Measurements from ENCODE around the gene GGT1.
"Not testable (repeated sequence)": the region's sequence is repeated elsewhere in the genome, so short reads cannot be mapped to it uniquely, and the experiment has no call there.

Gene GGT1

DNA sequence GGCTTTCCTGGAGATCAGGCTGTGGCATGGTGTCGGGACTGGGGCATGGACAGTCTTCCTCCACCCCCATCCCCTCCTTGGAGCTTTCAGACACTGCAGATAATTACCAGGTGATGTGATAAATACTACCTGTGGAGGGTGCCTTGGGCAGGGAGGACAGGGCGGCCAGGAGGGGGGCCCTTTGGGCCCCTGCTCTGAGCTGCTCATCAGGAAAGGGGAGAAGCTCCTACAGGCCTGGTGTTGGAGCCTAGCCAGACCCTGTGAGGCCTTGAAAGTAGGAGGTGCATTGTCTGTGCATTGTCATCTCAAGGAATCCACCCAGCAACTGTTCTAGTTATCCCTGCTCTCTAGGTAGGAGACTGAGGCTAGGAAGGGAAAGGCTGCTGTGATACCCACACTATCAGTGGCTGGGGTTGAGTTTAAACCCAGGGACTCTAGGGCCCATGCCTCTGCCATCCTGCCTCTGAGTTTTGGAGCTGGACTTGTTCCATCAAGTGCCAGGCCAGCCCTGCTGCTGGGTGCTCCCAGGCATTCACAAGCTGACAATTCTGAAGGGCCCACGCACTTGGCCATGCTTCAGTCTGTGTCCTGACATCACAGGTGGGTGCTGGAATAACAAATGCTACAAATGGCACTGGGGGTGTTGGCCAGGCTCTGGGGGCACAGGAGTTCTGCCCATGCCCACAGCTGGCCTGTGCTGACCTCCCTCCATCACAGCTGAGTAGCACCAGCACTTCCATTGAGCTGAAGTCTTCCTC, 2.9 kb upstream of the GGT1 start:
- DNase-seq (ENCODE audit: low read depth in 2 of 2) = not testable (repeated sequence)

DNA sequence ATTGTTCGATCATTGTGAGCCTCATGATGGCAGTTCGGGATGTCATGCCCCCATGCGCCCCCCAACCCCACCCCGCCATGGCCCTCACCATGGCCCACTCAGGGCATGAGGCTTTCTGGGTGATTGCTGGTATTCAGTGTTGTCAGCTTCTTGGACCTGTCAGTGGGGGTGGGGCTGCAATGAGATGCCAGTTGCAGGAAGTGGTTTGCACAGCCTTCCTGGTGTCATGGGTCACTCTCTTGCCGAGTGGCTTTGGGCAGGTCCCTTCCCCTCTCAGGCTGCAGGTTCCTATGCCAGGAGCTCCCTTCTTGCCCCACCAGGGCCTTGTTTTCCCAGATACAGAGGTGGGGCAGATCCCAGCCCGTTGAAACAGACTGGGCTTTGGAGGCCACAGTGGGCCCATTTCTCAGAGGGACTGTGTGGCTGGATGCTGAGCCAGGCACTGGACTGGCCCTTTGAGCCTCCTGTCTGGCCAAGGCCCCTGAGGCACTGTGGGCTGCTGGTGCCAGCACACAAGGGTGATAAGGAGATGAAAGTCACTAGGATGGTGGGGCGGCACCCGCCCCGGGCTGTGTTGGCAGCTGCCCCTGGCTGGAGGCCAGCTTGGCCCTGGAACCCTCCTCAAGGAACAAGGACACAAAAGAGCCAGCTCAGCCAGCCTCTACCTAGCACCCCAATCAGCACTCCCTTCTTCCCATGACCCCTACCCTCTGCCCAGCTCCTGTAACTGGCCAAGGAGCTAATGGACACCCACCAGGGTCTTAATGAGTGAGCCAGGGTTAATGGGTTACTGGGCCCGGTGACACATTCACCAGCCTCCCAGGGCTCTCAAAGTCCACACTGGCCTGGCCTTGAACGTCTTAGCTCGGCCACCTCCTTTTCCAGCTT, 1.5 kb upstream of the GGT1 start:
- DNase-seq (ENCODE audit: low read depth in 2 of 2) = no peak

- not testable (repeated sequence) for DNase-seq (ENCODE audit: low read depth in 2 of 2)
These were observed 766 bp upstream of the GGT1 start for GRCh38 chr22:24602105-24602749.

- not testable (repeated sequence) for DNase-seq (ENCODE audit: low read depth in 2 of 2)
These were observed 1.0 kb downstream of the GGT1 start for GRCh38 chr22:24603770-24604629.

GRCh38 chr22:24606340-24606739, 3.3 kb downstream of the GGT1 start:
- not testable (repeated sequence) for DNase-seq (ENCODE audit: low read depth in 2 of 2)

DNA sequence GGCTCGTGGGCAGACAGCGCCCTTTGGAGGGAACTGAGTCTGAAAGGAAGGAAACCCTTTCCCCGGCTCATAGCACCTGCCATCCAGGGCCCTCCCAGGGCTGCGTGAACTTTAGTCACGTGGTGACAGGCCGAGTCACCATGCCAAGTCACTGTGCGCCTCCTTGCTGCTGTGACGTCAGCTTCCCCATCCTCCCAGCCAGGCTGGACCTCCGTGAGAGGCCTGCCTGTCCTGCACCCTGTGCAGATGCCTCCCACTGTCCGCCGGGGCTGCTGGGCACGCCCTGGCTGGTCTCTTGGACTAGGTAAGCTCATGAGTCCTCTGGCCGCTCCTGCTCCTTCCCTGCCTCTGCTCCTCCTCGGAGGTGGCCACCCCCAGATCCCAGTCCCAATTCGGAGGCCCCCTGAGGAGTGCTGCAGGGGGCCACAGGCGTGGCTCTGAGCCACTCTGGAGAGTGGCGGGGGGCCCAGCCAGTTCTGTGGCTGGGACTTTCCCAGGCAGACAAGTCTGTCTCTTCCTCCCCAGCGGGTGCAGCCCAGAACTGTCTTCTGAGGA, 4.5 kb downstream of the GGT1 start:
- peak; percentile 48 to 65 for DNase-seq (ENCODE audit: low read depth in 2 of 2)

DNA sequence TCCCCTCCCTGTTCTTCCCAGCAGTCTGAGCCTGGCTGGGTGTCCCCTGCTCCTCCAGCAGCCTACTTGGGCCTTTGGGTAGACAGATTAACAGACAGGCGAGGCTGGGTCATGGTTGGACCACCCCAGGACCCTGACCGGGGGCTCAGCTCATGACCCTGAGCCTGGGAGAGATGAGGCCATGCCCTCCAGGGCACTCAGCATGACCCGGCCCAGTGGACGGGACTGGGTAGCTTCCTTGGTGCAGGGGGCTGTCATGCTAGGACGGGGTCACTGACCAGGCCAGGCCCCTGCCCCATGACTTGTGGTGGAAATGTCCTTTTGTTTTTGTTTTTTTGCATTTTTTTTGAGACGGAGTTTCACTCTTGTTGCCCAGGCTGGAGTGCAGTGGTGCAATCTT, 5.3 kb downstream of the GGT1 start:
- DNase-seq (ENCODE audit: low read depth in 2 of 2) = not testable (repeated sequence)

DNA sequence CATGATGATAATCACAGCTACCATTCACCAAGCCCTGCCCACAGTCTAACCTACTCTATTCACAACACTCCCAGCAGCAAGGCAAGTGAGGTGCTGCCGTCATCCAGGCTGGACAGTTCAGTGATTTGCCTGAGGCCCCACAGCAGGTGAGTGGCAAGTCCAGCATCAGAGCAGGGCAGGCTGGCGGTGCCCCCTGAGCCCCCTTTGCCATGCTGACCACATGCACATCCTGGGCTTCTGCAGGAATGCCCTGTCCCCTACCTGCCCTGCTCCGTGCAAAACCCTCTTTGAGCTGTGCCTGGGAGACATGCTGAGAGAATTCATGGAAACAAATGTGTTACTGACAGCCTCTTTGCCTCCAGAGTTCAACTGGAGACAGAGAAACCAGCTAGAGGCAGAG, 6.9 kb downstream of the GGT1 start:
- DNase-seq (ENCODE audit: low read depth in 2 of 2) = not testable (repeated sequence)

DNA sequence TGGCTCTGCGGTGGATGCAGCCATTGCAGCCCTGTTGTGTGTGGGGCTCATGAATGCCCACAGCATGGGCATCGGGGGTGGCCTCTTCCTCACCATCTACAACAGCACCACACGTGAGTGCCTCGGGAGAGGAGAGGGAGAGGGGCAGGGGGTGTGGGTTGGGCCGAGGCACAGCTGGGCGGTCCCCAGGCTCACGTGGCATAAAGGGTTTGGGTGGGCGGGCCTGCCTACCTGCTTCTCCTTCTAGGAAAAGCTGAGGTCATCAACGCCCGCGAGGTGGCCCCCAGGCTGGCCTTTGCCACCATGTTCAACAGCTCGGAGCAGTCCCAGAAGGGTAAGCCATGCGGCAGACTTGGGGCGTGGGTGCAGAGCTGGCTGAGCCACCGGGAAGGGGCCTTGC, 11.8 kb downstream of the GGT1 start:
- not testable (repeated sequence) for DNase-seq (ENCODE audit: low read depth in 2 of 2)

GRCh38 chr22:24621244-24621643, 18.3 kb downstream of the GGT1 start:
- DNase-seq (ENCODE audit: low read depth in 2 of 2) = not testable (repeated sequence)

GRCh38 chr22:24622596-24622995, 19.6 kb downstream of the GGT1 start:
- not testable (repeated sequence) for DNase-seq (ENCODE audit: low read depth in 2 of 2)

- not testable (repeated sequence) for DNase-seq (ENCODE audit: low read depth in 2 of 2)
These were observed 24.9 kb downstream of the GGT1 start for GRCh38 chr22:24627911-24628310.

DNA sequence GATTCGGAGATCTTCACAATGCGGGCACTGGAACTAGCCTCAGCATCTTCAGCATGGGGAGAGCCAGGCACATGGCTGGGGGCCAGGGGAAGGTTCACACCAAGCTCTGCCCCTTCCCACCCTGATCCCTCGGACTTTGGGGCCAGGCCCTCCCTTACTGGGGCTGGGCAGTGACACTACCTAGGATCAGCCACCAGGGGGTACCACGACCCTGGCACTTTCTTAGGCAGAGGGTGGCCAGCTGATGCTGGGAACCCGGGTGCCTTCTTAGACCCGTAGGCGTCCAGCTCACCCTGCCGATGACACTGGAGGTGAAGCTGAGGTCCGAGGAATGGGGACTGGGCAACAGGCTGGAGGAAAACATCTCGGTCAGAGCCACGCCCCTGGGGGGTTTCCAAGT, 26.1 kb downstream of the GGT1 start:
- DNase-seq (ENCODE audit: low read depth in 2 of 2) = not testable (repeated sequence)

GRCh38 chr22:24630812-24631427, 27.9 kb downstream of the GGT1 start:
- not testable (repeated sequence) for DNase-seq (ENCODE audit: low read depth in 2 of 2)

GRCh38 chr22:24631430-24632122, 28.6 kb downstream of the GGT1 start:
- not testable (repeated sequence) for DNase-seq (ENCODE audit: low read depth in 2 of 2)

DNA sequence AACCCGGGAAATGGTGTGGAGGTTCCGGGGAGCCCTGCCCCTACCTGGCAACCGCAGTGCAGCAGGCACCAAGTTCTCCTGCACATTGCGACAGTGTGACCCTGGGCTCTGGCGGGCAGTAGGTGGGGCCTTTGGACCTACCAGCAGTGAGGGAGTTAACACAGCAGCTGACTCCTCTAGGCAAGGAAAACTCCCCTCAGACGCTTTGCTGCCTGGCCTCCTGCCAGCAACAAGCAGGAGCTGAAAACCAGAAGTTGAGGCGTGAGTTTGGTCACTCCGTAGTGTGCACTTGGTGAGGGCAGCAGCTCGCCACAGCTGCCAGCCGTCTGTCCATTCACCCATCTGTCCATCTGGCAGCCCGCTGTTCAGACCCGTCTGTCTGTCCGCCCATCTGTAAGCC, 29.6 kb downstream of the GGT1 start:
- not testable (repeated sequence) for DNase-seq (ENCODE audit: low read depth in 2 of 2)

GRCh38 chr22:24633231-24634023, 30.4 kb downstream of the GGT1 start:
- not testable (repeated sequence) for DNase-seq (ENCODE audit: low read depth in 2 of 2)

DNA sequence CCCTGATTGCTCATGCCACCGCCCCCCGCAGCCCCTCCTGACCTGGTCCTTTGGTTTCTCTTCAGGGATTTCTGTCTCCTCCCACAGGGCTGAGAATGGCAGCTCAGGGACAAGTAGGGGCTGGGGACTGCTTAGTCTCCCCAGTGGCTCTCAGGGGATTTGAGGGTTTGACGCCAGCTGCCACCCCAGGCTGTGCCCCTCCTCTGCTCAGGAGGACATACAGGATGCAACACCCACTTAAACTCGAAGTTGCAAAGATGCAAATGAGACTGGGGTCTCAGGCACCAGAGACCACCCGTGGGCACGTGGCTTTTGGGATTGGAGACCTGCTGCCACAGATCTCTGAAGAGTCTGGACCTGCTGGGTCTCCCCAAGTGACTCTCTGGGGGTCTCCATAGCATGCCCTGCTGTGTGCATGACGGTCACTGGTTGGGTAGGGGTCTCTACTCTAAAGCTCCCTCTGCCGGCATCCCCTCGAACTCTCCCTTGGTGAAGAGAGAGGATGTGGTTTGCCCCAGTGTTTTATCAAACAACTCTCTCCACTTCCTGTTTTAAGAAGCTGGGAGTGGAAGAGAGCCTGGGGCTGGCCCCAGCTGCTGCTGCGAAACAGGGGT, 31.9 kb downstream of the GGT1 start:
- not testable (repeated sequence) for DNase-seq (ENCODE audit: low read depth in 2 of 2)

DNA sequence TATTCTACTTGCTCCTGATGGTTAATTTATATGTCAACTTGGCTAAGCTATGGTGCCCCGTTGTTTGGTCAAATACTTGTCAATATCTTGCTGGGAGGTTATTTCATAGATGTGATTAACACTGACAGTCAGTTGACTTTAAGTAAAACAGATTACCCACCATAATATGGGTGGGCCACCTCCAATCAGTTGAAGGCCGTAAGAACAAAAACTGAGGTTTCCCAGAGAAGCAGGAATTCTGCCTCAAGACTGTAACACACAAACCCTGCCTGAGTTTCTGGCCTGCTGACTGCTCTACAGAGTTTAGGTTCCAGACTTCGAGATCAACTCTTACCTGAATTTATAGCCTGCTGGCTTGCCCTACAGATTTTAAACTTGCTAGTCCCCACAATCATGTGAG, 33.5 kb downstream of the GGT1 start:
- DNase-seq (ENCODE audit: low read depth in 2 of 2) = not testable (repeated sequence)
